Heart right ventricle (tissue), 16 donors: ENCODE data around the gene SLC2A11. TPM values are rescaled to one million over a fixed set of nuclear protein-coding genes. Genes with fewer than 3 reads are reported as not detected.
A peak's percentile ranks its signal among the peaks of the same experiment; 100 is the strongest.

Source experiments
- ATAC-seq, 8 donors: fragments of 200-7000 bp; cut with Tn5 transposase; one replicate each; pipeline ENCODE4 v1.9.1; 2020; ENCODE audit warnings: mild to moderate bottlenecking in 8 of 8, moderate library complexity in 8 of 8, moderate number of reproducible peaks in 1 of 8
- DNase-seq, 2 donors: peaks; one replicate each; pipeline ENCODE4 v3.0.0-alpha.2; 2020
- H3K27ac ChIP-seq, 10 donors: fragments of 200-600 bp; sonication (generic) in 2 of 10; one replicate each; pipeline versions ENCODE4 v1.5.0 to v1.8.0; 2020 to 2022; ENCODE audit warnings: mild to moderate bottlenecking in 3 of 10
- H3K27me3 ChIP-seq, 7 donors: fragments of 200-600 bp; one replicate each; pipeline ENCODE4 v1.8.0; 2021 to 2022; ENCODE audit warnings: mild to moderate bottlenecking in 2 of 7
- H3K36me3 ChIP-seq, 9 donors: fragments of 200-600 bp; sonication (generic) in 1 of 9; one replicate each; pipeline versions ENCODE4 v1.5.0 to v1.8.0; 2020 to 2022; ENCODE audit warnings: mild to moderate bottlenecking in 2 of 9
- H3K4me1 ChIP-seq, 9 donors: fragments of 200-600 bp; sonication (generic) in 1 of 9; one replicate each; pipeline versions ENCODE4 v1.5.0 to v1.8.0; 2020 to 2022; ENCODE audit warnings: mild to moderate bottlenecking in 4 of 9
- H3K4me3 ChIP-seq, 10 donors: fragments of 200-600 bp; sonication (generic) in 2 of 10; one replicate each; pipeline versions ENCODE4 v1.5.0 to v1.8.0; 2020 to 2022; ENCODE audit warnings: mild to moderate bottlenecking in 7 of 10, moderate library complexity in 2 of 10
- H3K9me3 ChIP-seq, 11 donors: fragments of 200-600 bp in 10 of 11; sonication (generic) in 2 of 11; one replicate each; pipeline versions ENCODE4 v1.5.0 to v1.8.0; 2013 to 2022; ENCODE audit warnings: mild to moderate bottlenecking in 2 of 11, control low read depth in 1 of 11, moderate library complexity in 1 of 11
- WGBS, 2 donors: extraction: QIAGEN DNeasy Blood & Tissue Kit; methylation state at CpG; one replicate each; pipeline ENCODE4 v1.1.7; 2013; ENCODE audit warnings: inconsistent platforms in 1 of 2; 5-methylcytosine and 5-hydroxymethylcytosine counted together
- intact Hi-C, 10 donors: fragments of 100-400 bp; cut with DNase I; formaldehyde crosslinking; loops; one replicate each; pipeline versions ENCODE4 v1.11.1 to v1.14.2; 2022
- polyA plus RNA-seq, 2 donors: library from polyadenylated mRNA; stranded (reverse); fragments of 200-250 nt; gene quantifications; one replicate each; pipeline ENCODE4 v1.2.3, GENCODE V29; 2013
- total RNA-seq, 10 donors: library from RNA; stranded (reverse); fragmentation: NEBNext Ultra II Directional in 3 of 10; extraction: Animal tissue kit (Norgen Biotek cat#: 25700) in 3 of 10; gene quantifications; one replicate each; pipeline versions ENCODE4 v1.2.1 to v1.2.4, GENCODE V29; 2021 to 2023
- TF ChIP-seq, protein P1 (sequence below), 9 donors: fragments of 200-600 bp; sonication (generic) in 2 of 9; IDR thresholded peaks; one replicate each; pipeline versions ENCODE4 v1.5.0 to v1.8.0; 2021 to 2022; ENCODE audit warnings: antibody characterized with exemption in 9 of 9, mild to moderate bottlenecking in 5 of 9, moderate library complexity in 1 of 9
- donor health status: Arrhythmogenic right ventricular cardiomyopathy.
- donor health status: ischemic (EF 13 %, LVEDD 7.1; RV severe dilation, severe dysfunction).
- donor health status: healthy with polysubstance abuse.
- donor health status: DM: no; HTN: yes; CAD: no.
- donor health status: DM: no; HTN: no; CAD: no.
- donor health status: ischemic (EF 25% LVEDD 6.9; RV normal size, moderate dysfunction).
- donor health status: ischemic (EF 25% LVEDD 5.7; RV mildly dilated, moderate dysfunction).
- donor health status: healthy.
- donor health status: DM: yes; HTN: yes; CAD: no.
- donor health status: Ischemic cardiomyopathy.
- donor health status: ischemic (EF 35%, LVEDD 5.7; RV mildly dilated, moderate dysfunction).
- donor health status: nonischemic (EF 11% LVEDD 7.7; RV severe dilation, severe dysfunction).
- donor health status: DM: yes; HTN: yes; CAD: no.
- donor health status: PGD.
- donor health status: ischemic (EF 29% LVEDD 5.4; RV normal size, mild dysfunction).
- donor health status: nonischemic (EF 23%, LVEDD 6.1; RV moderate dilation, normal function).

SLC2A11 gene
- total and polyA plus RNA-seq, 12 donors = 8.3 to 42.1 (median 21.2) TPM

DNA sequence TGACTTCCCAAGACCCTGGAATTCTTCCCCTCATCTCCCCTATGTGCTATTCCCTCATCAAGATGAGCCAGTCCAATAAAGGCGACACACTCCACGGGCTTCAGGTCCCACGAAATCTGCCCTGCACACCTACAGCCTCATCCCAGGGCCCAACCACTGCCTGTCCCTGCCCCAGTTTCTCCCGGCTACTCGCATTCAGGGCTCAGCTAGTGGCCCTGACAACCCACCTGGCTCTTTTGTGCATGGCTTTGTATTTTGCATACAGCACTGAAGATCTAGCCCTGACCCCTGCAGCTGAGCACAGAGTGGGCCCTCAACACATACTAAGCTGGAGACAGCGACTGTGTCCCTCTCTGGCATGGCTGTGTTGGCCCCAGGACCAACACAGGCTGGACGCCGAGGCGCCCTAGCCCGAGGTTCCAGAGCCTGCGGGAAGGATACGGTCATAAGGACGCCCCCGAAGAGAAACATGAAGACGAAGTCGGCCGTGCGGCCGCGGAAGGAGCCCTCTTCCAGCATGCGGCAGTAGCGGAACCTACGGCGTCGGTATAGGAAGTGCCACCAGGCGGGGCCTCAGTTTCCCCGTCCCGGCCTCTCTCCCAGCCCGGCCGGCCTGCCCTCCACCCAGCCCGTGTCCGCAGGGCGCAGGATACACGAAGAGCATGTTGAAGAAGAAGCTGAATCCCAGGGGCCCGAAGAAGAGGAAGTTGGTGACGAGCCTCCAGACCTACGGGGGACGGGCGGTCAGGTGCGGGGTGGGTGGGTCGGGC lies 19.6 kb upstream of the SLC2A11 start:
- no peak for ATAC-seq
- peak overlapping the region in 8 of 10 donors; percentile 6 to 94 (median 82) for H3K27ac ChIP-seq
- H3K9me3 ChIP-seq = no peaks in the 10 kb centered on the region
- no peak for DNase-seq
- peaks cover 14 to 73% (median 50%) of the 10 kb centered on the region in 9 donors for H3K4me1 ChIP-seq
- intact Hi-C loops = no loop called here
- TF ChIP-seq, protein P1, sequence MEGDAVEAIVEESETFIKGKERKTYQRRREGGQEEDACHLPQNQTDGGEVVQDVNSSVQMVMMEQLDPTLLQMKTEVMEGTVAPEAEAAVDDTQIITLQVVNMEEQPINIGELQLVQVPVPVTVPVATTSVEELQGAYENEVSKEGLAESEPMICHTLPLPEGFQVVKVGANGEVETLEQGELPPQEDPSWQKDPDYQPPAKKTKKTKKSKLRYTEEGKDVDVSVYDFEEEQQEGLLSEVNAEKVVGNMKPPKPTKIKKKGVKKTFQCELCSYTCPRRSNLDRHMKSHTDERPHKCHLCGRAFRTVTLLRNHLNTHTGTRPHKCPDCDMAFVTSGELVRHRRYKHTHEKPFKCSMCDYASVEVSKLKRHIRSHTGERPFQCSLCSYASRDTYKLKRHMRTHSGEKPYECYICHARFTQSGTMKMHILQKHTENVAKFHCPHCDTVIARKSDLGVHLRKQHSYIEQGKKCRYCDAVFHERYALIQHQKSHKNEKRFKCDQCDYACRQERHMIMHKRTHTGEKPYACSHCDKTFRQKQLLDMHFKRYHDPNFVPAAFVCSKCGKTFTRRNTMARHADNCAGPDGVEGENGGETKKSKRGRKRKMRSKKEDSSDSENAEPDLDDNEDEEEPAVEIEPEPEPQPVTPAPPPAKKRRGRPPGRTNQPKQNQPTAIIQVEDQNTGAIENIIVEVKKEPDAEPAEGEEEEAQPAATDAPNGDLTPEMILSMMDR (IDR thresholded peaks at IDR 0.05) = no peak
- peak overlapping the region; percentile 14 to 58 (median 50) for H3K4me3 ChIP-seq
- no peaks in the 10 kb centered on the region for H3K27me3 ChIP-seq
- H3K36me3 ChIP-seq = peaks cover 0 to 37% (median 0%) of the 10 kb centered on the region in 9 donors
- 41 to 46% methylated on average over 41 of the region's 41 CpGs for WGBS, 2 donors

DNA sequence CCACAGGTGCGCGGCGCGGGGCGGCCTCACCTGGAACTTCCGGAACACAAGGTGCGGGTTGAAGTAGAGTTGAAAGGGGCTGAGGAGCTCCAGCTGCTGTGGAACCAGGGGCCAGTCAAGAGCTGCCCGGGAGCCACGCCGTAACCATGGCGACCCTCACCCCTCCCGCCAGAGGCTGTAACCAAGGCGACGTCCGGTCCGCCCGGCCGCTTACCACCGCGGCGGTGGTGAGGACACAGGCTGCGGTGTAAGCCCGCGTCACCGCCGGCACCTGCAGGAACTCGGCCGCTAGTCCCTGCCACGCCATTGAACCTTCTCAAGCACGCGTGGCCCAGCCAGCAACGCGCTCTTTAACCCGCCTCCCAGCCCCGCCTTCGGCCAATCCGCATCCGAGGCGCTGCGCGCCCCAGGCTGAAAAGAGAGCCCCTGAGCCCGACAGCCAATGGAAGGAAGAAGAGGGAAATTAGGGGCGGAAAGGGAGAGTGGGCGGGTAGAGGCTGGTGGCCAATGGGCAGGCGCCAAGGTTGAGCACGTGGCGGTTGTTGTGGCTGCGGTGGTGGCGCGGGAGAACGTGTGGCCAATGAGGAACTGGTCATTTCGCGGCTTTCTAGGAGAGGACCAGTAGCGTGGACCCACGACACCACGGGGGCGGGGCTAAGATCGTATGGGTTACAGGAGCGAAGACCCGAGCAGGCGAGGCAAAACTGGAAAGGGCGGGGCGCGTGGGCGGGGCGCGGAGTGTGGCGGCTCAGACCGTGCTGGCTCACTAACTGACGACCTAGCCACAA lies 18.8 kb upstream of the SLC2A11 start, which contains the start of gene DERL3:
DERL3 (minus strand) TSS at position 326 of the 788 bp plus-strand sequence; CDS start at position 307, 19 bp downstream.
- no peaks in the 10 kb centered on the region for H3K9me3 ChIP-seq
- TF ChIP-seq, protein P1 (IDR thresholded peaks at IDR 0.05) = no peak
- DNase-seq (peak; percentile 96 to 97), ATAC-seq (peak; percentile 56 to 91 (median 79))
- intact Hi-C loops = no loop called here
- no peaks in the 10 kb centered on the region for H3K27me3 ChIP-seq
- H3K36me3 ChIP-seq = peaks cover 0 to 29% (median 0%) of the 10 kb centered on the region in 9 donors
- WGBS, 2 donors = 3 to 5% methylated on average over 66 to 70 of the region's 70 CpGs
- peaks cover 9 to 66% (median 42%) of the 10 kb centered on the region in 9 donors for H3K4me1 ChIP-seq
- peak within 1 kb of the TSS; percentile 14 to 58 (median 50) for H3K4me3 ChIP-seq
- H3K27ac ChIP-seq = peak within 1 kb of the TSS in 8 of 10 donors; percentile 6 to 94 (median 82)

DNA sequence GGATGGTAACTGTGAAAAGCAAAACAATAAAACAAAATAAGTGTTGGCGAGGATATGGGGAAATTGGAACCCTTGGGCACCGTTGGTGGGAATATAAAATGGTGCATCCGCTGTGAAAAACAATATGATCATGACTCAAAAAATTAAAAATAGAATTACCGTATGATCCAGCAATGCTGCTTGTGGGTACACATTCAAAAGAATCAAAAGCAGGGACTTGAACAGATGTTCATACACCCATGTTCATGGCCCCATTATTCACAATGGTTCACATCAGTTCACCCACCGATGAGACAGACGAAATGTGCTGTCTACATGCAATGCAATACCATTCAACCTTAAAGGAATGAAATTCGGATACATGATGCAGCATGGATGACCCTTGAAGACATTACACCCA lies 17.6 kb upstream of the SLC2A11 start:
- H3K4me3 ChIP-seq = no peak overlapping the region
- no peaks in the 10 kb centered on the region for H3K27me3 ChIP-seq
- H3K27ac ChIP-seq = no peak overlapping the region
- peaks cover 0 to 18% (median 0%) of the 10 kb centered on the region in 9 donors for H3K36me3 ChIP-seq
- TF ChIP-seq, protein P1 (IDR thresholded peaks at IDR 0.05) = no peak
- no peaks in the 10 kb centered on the region for H3K9me3 ChIP-seq
- no peak for ATAC-seq
- 72 to 75% methylated on average over 7 of the region's 7 CpGs for WGBS, 2 donors
- H3K4me1 ChIP-seq = peaks cover 17 to 66% (median 41%) of the 10 kb centered on the region in 9 donors
- DNase-seq = no peak
- intact Hi-C loops = loop anchor here in 4 of 10 donors (5.0 to 10.0 kb wide), 4 partner anchors 53 to 215 kb away; partner anchors contain the start of genes DRICH1 (in 1 of the 4) and SMARCB1 (in 1 of the 4)

DNA sequence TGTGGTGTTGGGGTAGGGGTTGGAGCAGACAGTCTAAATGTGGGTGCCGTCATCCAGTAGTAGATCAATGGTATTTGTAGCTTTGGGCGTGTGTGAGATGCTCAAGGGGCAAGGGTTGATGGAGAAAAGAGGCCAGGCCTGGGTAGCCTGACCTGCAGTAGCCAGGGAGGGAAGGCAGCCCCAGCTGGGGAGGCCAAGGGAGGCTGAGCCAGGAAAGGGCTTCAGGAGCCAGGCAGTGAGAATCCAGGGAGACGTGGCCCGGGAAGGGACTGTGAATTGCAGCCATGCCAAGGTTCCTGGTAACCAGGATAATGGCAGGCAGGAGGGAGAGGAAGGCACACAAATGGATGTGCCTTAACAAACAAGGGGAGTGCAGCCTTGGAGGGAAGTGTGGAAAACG lies 16.4 kb upstream of the SLC2A11 start:
- TF ChIP-seq, protein P1 (IDR thresholded peaks at IDR 0.05) = no peak
- no peak overlapping the region for H3K4me3 ChIP-seq
- no peak for DNase-seq
- intact Hi-C loops = loop anchor here in 4 of 10 donors (5.0 to 10.0 kb wide), 4 partner anchors 54 to 216 kb away; partner anchors contain the start of genes DRICH1 (in 1 of the 4) and SMARCB1 (in 1 of the 4)
- no peak overlapping the region for H3K27ac ChIP-seq
- no peaks in the 10 kb centered on the region for H3K9me3 ChIP-seq
- H3K4me1 ChIP-seq = peaks cover 19 to 67% (median 47%) of the 10 kb centered on the region in 9 donors
- peaks cover 0 to 5% (median 0%) of the 10 kb centered on the region in 9 donors for H3K36me3 ChIP-seq
- 75 to 77% methylated on average over 5 of the region's 5 CpGs for WGBS, 2 donors
- no peaks in the 10 kb centered on the region for H3K27me3 ChIP-seq
- no peak for ATAC-seq
